HepG2 (cell line): ENCODE data around the gene PIGV. TPM values are rescaled to one million over a fixed set of nuclear protein-coding genes. Genes with fewer than 3 reads are reported as not detected.

Experiments
- ATM ChIP-seq: fragments of 450-650 bp; IDR thresholded peaks from 2 replicates; pipeline ENCODE4 v1.7.1; 2017; ENCODE audit warnings: mild to moderate bottlenecking, borderline replicate concordance
- CC2D1A ChIP-seq: sonication (generic); formaldehyde crosslinking; IDR thresholded peaks from 2 replicates; pipeline ENCODE4 v1.8.1; 2023; ENCODE audit warnings: mild to moderate bottlenecking, missing genetic modification reagents
- GATA4 ChIP-seq: sonication (generic); IDR thresholded peaks from 2 replicates; pipeline ENCODE4 v1.6.1; 2016; ENCODE audit warnings: antibody characterized with exemption, low read depth, borderline replicate concordance
- MED8 ChIP-seq: sonication (generic); formaldehyde crosslinking; IDR thresholded peaks from 2 replicates; pipeline ENCODE4 v1.8.1; 2023; ENCODE audit warnings: mild to moderate bottlenecking, missing genetic modification reagents; ENCODE audit not compliant: insufficient replicate concordance
- STAG1 ChIP-seq: sonication (generic); formaldehyde crosslinking; IDR thresholded peaks from 2 replicates; pipeline ENCODE4 v1.4.0; 2020; ENCODE audit warnings: missing genetic modification reagents
- ZFP62 ChIP-seq: sonication (generic); formaldehyde crosslinking; IDR thresholded peaks from 2 replicates; pipeline ENCODE4 v1.4.0; 2020; ENCODE audit warnings: missing genetic modification reagents
- ZFX ChIP-seq: sonication (generic); formaldehyde crosslinking; IDR thresholded peaks from 2 replicates; pipeline ENCODE4 v1.4.0; 2020; ENCODE audit warnings: mild to moderate bottlenecking, low read depth, missing genetic modification reagents, moderate library complexity
- ZNF230 ChIP-seq: sonication (generic); formaldehyde crosslinking; IDR thresholded peaks from 2 replicates; pipeline ENCODE4 v1.4.0; 2020; ENCODE audit warnings: mild to moderate bottlenecking, missing genetic modification reagents
- ZNF589 ChIP-seq: sonication (generic); formaldehyde crosslinking; conservative IDR thresholded peaks from 2 replicates; pipeline ENCODE4 v1.8.0; 2022; ENCODE audit warnings: mild to moderate bottlenecking, moderate library complexity, missing genetic modification reagents
- ZNF670 ChIP-seq: sonication (generic); formaldehyde crosslinking; IDR thresholded peaks from 2 replicates; pipeline ENCODE4 v1.8.0; 2022; ENCODE audit warnings: mild to moderate bottlenecking, missing genetic modification reagents, borderline replicate concordance
- ZSCAN31 ChIP-seq: sonication (generic); formaldehyde crosslinking; IDR thresholded peaks from 2 replicates; pipeline ENCODE4 v1.5.0; 2020; ENCODE audit warnings: low read depth, mild to moderate bottlenecking, missing genetic modification reagents
- polyA plus RNA-seq, 8 experiments: library from polyadenylated mRNA; depleted of rRNA in 3 of 8; stranded (reverse) in 7 of 8; unstranded in 1 of 8; fragments of >200 nt; fragmentation: Illumina TruSeq in 4 of 8; extraction: Trizol in 4 of 8; gene quantifications; 2 replicates each; pipeline versions ENCODE4 v1.2.1 to v1.2.3, GENCODE V29; 2011 to 2016; ENCODE audit warnings: low read depth in 4 of 8, missing spikeins in 1 of 8, mixed read lengths in 1 of 8; ENCODE audit not compliant: insufficient read depth in 1 of 8
- total RNA-seq, 5 experiments: library from RNA; depleted of rRNA; stranded (reverse); fragments of >200 nt; fragmentation: Illumina TruSeq; extraction: Trizol; gene quantifications; 2 replicates each; pipeline ENCODE4 v1.2.3, GENCODE V29; 2016; ENCODE audit warnings: low read depth in 1 of 5
- TF ChIP-seq, protein P1 (sequence below): IDR thresholded peaks from 2 replicates; pipeline ENCODE4 v1.6.1; 2016; ENCODE audit warnings: missing compliant biosample characterization, missing genetic modification reagents, borderline replicate concordance
- TF ChIP-seq, protein P2 (sequence below): IDR thresholded peaks from 2 replicates; pipeline ENCODE4 v1.6.1; 2016
- TF ChIP-seq, protein P3 (sequence below): sonication (generic); formaldehyde crosslinking; IDR thresholded peaks from 2 replicates; pipeline ENCODE4 v1.4.0; 2020; ENCODE audit warnings: mild to moderate bottlenecking, missing genetic modification reagents
- TF ChIP-seq, protein P4 (sequence below): sonication (generic); formaldehyde crosslinking; IDR thresholded peaks from 2 replicates; pipeline ENCODE4 v1.8.0; 2023; ENCODE audit warnings: mild to moderate bottlenecking, missing genetic modification reagents

The PIGV gene
- total and polyA plus RNA-seq, 2 of the 13 experiments (the other 11 are each of a cell fraction or from before 2014, with no cell fraction given): 13.5 to 22.7 TPM

DNA sequence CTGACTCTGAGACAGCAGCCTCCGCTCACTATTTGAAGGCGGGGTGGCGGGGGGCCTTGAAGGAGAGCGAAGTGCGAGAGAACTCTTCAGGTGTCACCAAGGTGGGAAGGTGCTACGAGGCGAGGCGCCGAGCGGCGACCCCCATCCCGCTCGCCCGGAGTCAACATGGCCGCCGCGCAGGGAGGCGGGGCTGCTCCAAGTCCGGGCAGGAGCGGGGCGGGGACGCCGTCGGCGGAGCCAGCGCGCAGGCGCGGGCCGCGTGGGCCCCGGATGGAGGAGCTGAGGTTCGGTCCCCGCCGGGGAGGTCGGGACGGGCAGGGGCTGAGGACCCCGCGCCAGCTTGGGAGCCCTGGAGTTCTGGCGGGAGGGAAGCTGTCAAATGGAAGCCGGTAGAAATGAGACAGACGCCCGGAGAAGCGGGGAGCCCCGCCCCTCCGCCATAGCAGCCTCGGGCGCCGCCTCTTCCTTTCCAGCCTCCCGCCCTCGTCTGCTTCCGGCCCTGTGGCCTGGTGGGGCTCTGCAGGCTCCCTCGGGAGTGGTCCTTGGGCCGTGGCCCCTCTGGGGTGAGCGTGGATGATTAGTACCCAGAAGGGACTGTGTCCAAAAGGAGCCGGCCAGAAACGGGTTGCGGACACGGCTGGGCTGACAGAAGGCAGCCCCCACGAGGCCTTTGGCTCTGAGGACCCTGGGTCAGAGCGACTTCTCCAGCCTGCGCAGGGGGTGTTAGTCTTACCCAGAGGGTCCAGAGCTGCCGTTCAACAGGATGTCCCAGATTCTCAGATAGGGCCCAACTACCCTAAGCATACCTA lies at the start of gene PIGV (continued):
- TF ChIP-seq, protein P1, sequence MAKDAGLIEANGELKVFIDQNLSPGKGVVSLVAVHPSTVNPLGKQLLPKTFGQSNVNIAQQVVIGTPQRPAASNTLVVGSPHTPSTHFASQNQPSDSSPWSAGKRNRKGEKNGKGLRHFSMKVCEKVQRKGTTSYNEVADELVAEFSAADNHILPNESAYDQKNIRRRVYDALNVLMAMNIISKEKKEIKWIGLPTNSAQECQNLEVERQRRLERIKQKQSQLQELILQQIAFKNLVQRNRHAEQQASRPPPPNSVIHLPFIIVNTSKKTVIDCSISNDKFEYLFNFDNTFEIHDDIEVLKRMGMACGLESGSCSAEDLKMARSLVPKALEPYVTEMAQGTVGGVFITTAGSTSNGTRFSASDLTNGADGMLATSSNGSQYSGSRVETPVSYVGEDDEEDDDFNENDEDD (CRISPR knock-in tag): no peak; the same call in 1 of the 2 replicates
- TF ChIP-seq ZFX (CRISPR knock-in tag) (peak; percentile 90), ZSCAN31 (CRISPR knock-in tag) (no peak; the same call in 1 of the 2 replicates), GATA4 (0 out of 2 replicates have a peak, but pooled peaks have one; percentile 17), STAG1 (CRISPR knock-in tag) (no peak), ATM (no peak), MED8 (CRISPR knock-in tag) (no peak), ZFP62 (no peak), ZNF230 (CRISPR knock-in tag) (no peak), ZNF670 (CRISPR knock-in tag) (no peak), ZNF589 (CRISPR knock-in tag) (no peak), CC2D1A (CRISPR knock-in tag) (no peak)
- TF ChIP-seq, protein P2, sequence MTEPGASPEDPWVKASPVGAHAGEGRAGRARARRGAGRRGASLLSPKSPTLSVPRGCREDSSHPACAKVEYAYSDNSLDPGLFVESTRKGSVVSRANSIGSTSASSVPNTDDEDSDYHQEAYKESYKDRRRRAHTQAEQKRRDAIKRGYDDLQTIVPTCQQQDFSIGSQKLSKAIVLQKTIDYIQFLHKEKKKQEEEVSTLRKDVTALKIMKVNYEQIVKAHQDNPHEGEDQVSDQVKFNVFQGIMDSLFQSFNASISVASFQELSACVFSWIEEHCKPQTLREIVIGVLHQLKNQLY (CRISPR knock-in tag): no peak; the same call in 1 of the 2 replicates
- TF ChIP-seq, protein P3, sequence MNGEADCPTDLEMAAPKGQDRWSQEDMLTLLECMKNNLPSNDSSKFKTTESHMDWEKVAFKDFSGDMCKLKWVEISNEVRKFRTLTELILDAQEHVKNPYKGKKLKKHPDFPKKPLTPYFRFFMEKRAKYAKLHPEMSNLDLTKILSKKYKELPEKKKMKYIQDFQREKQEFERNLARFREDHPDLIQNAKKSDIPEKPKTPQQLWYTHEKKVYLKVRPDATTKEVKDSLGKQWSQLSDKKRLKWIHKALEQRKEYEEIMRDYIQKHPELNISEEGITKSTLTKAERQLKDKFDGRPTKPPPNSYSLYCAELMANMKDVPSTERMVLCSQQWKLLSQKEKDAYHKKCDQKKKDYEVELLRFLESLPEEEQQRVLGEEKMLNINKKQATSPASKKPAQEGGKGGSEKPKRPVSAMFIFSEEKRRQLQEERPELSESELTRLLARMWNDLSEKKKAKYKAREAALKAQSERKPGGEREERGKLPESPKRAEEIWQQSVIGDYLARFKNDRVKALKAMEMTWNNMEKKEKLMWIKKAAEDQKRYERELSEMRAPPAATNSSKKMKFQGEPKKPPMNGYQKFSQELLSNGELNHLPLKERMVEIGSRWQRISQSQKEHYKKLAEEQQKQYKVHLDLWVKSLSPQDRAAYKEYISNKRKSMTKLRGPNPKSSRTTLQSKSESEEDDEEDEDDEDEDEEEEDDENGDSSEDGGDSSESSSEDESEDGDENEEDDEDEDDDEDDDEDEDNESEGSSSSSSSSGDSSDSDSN (CRISPR knock-in tag): 0 out of 2 replicates have a peak, but pooled peaks have one; percentile 40
- TF ChIP-seq, protein P4, sequence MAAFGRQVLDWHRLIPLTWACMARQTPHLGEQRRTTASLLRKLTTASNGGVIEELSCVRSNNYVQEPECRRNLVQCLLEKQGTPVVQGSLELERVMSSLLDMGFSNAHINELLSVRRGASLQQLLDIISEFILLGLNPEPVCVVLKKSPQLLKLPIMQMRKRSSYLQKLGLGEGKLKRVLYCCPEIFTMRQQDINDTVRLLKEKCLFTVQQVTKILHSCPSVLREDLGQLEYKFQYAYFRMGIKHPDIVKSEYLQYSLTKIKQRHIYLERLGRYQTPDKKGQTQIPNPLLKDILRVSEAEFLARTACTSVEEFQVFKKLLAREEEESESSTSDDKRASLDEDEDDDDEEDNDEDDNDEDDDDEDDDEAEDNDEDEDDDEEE (CRISPR knock-in tag): no peak
